G401 (cell line): ENCODE measurements around the gene SMARCD3. TPM values are rescaled to one million over a fixed set of nuclear protein-coding genes. Genes with fewer than 3 reads are reported as not detected.
A peak's percentile ranks its signal among the peaks of the same experiment; 100 is the strongest.

Source experiments
- DNase-seq: peaks from one replicate; pipeline ENCODE4 v3.0.0-alpha.2; 2015; ENCODE audit warnings: low spot score
- in situ Hi-C: cut with HindIII; loops from 2 replicates; pipeline ENCODE4 v1.10.0; 2016; ENCODE audit warnings: low sequenced_read_pairs, mixed read lengths
- total RNA-seq: library from RNA; depleted of rRNA; stranded (reverse); fragments of >200 nt; shearing (Covaris generic); gene quantifications from 2 replicates; pipeline ENCODE4 v1.2.3, GENCODE V29; 2014

The SMARCD3 gene
- total RNA-seq, 1 experiment from 2014 or later: 68.2 TPM

GRCh38 chr7:151273651-151274390 lies 25.3 kb upstream of the SMARCD3 start:
- no peak for DNase-seq
- in situ Hi-C loops: no loop called here

- no peak for DNase-seq
- in situ Hi-C loops: no loop called here
Observed at GRCh38 chr7:151272877-151273276, 24.4 kb upstream of the SMARCD3 start.

DNA sequence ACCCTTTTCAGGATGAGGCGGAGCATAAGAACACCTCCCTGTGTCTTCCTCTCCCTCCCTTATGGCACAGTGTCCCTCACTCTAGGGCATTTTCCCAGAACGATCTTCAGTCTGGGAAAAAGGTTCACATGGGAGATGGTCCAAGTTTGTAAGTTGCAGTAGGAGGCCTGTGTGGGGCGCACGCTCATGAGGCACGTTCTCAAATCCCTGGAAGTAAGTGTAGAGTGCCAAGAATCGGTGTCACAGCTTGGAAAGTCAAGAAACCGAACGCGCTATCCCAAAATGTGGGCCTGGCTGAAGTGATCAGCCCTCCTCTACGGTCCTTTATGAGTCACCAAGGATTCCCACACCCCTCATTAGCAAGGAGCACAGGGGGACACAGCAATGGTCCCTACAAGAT lies 23.9 kb upstream of the SMARCD3 start:
- peak; percentile 11 for DNase-seq
- in situ Hi-C loops: no loop called here

GRCh38 chr7:151271699-151272355 lies 23.3 kb upstream of the SMARCD3 start:
- peak; percentile 20 for DNase-seq
- in situ Hi-C loops: no loop called here

DNA sequence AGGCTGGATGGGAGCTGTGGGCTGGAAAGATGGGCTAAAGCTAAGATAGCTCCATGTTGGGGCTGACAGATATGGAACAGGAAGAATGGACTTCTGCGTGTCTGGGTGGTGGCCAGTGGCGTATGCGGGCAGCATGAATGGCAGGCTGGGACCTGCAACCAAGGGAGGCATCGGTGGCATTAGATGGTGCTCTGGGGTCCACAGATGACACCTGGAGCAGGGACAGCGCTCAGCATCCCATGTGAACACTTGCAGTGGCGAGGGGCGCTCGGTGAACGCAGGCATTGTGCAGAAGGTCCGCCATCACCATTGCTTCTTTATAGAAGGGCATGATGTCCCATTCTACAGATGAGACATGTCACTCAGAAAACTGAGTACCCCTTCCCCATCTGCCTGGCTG lies 21.0 kb upstream of the SMARCD3 start:
- in situ Hi-C loops: no loop called here
- no peak for DNase-seq

DNA sequence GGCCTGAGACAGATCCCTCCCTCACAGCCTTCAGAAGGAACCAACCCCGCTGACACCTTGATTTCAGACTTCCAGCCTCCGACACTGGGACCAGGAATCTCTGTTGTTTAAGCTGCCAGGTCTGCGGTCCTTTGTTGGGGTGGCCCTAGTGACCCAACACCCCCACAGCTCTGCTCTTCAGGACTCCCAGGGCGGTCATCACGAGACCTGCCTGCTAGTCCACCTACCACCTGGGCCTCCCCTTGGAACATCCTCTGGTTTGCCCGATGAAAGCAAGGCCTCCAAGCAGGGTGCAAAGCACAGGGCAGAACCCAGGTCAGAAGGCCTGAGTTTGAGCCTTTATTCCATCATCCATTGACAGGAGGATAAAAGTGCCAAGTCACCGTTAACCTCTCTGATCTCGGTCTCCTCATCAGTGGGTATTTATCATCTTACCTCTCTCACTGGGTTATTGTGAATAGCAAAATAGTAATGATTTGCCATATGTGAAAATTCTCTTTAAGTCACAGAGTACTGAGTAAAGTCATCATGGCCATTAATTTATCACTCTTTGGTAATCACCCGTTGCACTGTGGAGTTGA lies 16.9 kb upstream of the SMARCD3 start:
- no peak for DNase-seq
- in situ Hi-C loops: no loop called here

DNA sequence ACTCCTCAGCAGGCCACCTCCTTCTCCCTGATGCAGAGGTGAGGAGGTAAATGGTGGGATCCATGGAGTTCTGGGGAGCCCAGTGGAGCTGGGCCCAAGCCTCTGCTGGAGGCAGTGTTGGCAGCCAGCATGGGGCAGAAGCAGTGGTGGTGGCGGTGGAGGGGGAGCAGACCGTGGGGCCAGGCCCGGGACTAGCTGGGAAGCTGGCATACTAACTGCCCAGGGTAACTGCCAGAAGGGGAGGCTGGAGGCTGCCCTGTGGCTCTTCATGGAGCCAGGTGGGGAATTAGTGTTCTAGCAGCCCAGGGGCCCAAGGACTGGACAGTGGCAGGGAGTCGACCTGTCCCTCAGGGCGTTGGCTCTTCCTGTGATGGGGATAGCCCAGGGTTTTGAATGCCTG lies 16.1 kb upstream of the SMARCD3 start:
- no peak for DNase-seq
- in situ Hi-C loops: no loop called here

DNA sequence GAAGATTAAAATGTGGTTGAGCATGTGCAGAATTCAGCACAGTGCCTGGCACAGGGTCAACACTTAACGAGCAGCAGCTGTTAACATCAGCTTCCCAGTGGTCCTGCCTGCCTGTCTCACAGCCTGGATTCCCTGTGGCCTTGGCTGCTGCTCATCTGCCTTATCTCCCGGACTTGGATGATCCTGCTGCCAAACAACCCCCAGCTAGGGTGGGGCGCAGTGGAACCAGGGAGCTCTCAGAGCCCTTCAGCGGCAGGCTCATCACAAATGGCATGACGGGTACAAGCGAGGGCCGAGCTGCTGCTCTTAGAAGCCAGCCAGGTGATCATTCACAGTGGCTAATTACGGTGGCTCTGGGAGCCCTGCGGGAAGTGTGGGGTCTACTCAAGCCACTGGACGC lies 13.0 kb upstream of the SMARCD3 start:
- in situ Hi-C loops: no loop called here
- no peak for DNase-seq

- in situ Hi-C loops: no loop called here
- DNase-seq: no peak
Observed at GRCh38 chr7:151260883-151261282, 12.4 kb upstream of the SMARCD3 start.

- no peak for DNase-seq
- in situ Hi-C loops: no loop called here
Observed at GRCh38 chr7:151260471-151260870, 12.0 kb upstream of the SMARCD3 start.

GRCh38 chr7:151257990-151258389 lies 9.5 kb upstream of the SMARCD3 start:
- no peak for DNase-seq
- in situ Hi-C loops: loop anchor here (5.0 kb wide), 1 partner anchor 44 kb away; no protein-coding TSS in a partner anchor

DNA sequence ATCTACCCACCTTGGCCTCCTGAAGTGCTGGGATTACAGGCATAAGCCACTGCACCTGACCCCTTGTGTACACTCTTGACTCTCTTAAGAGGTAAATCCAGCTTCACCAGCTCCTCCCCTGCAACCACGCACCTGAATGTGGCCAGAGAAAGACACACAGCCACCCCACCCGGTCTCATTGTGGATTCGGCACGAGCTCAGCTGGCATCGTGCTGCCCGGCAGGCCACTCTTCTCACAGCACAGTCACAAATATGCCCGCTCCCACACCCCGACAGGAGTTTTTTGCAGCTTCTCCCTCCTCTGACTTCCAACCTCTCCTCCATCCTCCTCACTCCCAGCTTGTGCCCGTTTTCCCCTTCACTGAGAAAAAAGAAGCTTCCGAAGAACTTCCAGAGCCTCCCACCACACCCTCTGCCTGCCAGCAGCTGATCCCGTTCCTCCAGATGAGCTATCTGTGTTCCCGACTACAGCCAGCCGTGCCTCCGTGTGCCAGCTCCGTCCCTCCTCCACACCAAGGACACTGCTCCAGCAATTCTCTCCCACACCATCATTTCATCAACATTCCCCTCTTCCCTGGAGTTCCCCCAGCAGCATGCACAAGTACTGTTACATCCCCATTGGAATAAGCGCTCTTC lies 8.0 kb upstream of the SMARCD3 start:
- in situ Hi-C loops: loop anchor here (5.0 kb wide), 1 partner anchor 46 kb away; no protein-coding TSS in a partner anchor
- no peak for DNase-seq

- in situ Hi-C loops: loop anchor here (5.0 kb wide), 1 partner anchor 47 kb away; no protein-coding TSS in a partner anchor
- no peak for DNase-seq
Observed at GRCh38 chr7:151255390-151255789, 6.9 kb upstream of the SMARCD3 start.

GRCh38 chr7:151254851-151255250 lies 6.4 kb upstream of the SMARCD3 start:
- no peak for DNase-seq
- in situ Hi-C loops: loop anchor here (5.0 kb wide), 1 partner anchor 47 kb away; no protein-coding TSS in a partner anchor

GRCh38 chr7:151254316-151254715 lies 5.8 kb upstream of the SMARCD3 start:
- in situ Hi-C loops: no loop called here
- DNase-seq: no peak

DNA sequence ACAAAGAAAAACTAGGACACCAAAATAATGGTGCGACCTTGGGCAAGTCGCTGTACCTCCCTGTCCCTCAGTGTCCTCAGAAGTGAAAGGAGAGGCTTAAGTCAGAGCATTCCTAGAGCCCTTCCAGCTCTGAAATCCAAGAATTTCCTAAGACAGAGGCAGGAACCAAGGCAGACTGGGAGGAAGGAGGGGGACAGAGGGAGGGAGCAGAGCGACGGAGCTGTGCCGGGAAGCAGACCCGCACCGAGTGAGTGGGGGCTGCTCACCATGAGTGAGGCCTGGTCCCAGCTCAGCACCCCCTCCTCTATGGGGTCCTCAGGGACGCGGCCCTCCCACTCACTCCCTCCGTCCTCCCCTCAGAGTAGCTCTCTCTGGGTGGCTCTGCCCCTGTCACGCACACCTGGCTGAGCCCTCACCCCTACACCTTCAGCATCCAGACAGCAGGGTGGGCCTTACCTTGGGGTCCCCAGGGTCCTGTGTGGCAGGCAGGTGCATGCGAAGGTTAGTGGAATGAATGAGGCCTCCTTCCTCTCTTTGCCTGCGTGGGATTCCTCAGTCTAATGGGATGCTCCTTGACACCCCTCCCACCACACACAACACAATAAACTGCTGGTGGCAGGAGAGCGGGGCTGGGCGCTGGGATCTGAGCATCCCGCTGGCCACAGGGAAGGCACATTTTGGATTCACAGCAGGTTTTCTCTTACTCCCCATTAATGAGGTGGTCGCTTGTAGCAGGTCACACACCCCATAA lies 4.6 kb upstream of the SMARCD3 start:
- in situ Hi-C loops: no loop called here
- DNase-seq: no peak

DNA sequence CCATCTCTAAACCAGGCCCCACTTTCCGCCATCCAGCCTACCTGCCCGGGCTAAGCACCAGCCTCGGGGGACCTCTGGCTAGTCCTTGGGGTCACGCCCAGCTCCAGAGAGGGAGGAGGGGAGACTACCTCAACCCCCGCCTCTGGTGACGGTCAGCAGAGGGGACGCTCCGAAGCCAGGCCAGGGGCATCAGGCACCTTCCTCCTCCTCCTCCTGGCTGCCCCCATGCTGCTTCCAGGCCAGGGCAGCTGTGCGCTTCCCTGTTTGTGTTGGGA lies 4.0 kb upstream of the SMARCD3 start:
- in situ Hi-C loops: no loop called here
- DNase-seq: no peak

DNA sequence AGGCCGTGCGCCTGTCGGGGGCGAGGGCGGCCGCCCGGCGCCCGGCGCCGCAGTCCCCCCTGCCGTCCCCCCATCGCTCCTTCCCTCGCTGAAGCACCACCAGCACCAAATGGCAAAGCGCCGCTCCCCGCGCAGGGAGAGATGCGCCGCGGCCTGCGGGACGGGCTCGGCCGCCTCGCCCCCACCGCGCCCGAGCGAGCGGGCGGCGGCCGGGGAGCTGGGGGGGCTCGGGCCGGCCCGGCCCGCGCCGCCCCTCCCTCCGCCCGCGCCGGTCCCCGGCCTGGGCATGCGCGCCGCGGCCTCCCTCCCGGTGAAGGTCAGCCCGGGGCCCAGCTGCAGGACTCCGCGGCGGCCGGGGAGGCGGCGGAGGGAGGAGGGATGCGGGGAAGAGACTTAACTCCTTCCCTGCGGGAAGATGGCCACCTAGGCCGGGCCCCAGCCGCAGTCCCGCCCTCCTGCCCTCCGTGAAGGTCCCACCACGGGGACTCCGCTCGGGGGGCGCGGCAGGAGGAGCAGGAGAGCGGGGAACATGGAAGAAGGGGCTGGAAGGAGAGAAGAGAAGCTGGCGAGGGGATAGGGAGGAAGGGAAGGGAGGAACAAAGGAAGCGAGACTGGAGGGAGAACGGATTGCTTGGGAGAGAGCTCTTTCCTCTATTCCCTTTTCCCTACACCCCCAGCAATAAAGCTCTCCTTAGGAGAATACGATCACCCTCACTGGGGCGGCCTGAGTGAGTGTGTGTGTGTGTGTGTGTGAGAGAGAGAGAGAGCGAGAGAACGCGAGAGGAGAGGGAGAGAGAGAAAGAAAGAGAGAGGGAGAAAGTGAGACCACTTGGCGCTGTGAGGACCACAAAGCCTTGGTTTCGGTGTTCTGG lies 3.4 kb upstream of the SMARCD3 start:
- DNase-seq: peak; percentile 71
- in situ Hi-C loops: no loop called here

DNA sequence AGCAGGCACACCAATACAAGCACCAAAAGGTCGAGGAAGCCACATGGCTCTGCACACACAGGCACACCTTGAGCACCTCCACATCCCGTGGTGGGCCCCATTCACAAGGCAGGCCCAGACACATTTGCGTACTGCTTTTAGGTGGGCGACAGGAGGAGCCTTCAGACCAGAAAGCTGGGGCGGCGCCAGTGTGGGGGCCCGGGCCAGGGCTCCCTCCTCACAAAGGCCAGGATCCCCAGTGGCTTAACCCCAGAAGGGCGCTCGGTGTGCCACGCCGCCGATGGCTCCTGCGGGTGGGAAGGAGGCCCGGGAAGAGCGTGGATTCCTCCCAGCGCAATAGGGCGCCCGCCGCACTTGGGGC lies 2.8 kb upstream of the SMARCD3 start:
- peak; percentile 44 for DNase-seq
- in situ Hi-C loops: no loop called here
